ENCODE measurements around the gene POLR1E.
A peak's percentile ranks its signal among the peaks of the same experiment; 100 is the strongest.
"Not testable (repeated sequence)": the region's sequence is repeated elsewhere in the genome, so short reads cannot be mapped to it uniquely, and the experiment has no call there.

POLR1E gene

GRCh38 chr9:37507566-37508134 is 21.9 kb downstream of the POLR1E start:
- DNase-seq, result no peak

GRCh38 chr9:37508135-37508833 is 22.5 kb downstream of the POLR1E start:
- no peak for DNase-seq

GRCh38 chr9:37508834-37509206 is 23.1 kb downstream of the POLR1E start:
- no peak for DNase-seq

DNA sequence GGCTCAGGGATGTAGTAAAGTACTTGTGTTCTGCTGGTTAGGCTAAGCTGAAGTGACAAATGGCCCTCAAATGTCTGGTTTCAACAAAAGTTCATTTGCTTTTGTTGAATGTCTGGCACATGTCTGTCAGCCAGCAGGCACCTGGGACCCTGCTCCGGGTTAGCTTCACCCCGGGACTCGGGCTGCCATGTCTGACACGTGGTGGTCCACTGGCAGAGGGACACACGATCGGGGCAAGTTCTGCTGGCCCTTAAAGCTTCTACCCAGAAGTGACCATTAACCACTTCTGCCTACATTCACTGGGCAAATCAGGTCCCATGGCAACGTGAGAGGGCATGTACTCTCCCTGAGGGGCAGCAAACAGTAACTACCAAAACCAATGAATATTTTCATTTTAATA is 23.8 kb downstream of the POLR1E start:
- DNase-seq, result no peak

DNA sequence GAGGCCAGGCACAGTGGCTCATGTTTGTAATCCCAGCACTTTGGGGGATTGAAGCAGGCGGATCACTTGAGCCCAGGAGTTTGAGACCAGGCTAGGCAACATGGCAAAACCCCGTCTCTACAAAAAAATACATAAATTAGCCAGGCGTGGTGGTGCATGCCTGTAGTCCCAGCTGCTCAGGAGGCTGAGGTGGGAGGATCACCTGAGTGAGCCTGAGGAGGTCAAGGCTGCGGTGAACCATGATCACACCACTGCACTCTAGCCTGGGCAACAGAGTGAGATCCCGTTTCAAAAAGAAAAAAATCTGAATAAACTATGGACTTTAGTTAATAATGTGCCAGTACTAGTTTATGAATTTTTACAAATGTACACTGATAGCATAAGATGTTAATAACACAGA is 24.3 kb downstream of the POLR1E start:
- not testable (repeated sequence) for DNase-seq

DNA sequence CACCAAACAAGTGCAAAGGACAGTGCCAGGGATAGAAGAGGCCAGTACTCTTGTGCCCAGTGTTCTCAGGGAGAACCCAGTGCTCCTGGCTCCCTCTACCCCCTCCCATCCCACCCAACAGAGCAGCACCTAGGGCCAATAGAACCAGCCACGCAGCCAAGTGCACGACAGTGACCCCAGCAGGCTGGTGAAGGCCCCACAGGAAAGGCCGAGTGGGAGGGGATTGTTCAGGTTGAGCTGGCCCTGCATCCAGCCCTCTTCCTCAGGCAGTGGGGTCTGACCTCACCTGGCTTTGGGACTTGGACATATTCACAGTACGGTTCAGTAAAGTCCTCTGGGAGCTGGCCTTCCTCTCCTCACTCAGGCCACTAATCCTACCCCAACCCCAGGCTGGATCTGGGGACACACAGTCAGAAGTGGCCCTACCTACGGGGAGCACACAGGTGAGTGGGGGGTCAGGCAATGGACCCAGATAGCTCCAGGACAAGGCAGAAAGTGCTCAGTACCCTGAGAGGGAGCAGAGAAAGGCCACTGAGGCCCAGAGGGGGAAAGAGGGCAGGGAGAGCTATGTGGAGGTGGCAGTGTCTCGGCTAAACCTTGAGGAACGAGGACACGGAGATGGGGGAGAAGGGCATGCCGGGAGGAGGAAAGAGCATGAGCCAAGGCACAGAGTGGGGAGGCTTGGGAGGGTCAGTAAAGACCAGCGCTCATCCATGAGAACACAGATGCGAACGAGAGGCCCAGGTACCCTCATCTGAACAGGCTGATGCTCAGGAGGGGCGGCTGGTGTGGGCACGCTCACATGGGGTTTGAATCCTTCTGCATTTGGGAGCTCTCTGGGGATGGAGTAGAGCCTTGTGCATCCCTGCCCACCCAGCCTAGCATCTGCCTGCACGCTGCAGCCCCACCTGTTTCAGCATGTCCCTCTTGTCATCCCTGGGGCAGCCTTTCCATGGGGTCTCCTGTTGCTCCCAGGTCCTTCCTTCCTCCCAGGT is 25.6 kb downstream of the POLR1E start:
- DNase-seq, result no peak

GRCh38 chr9:37512437-37512836 is 26.7 kb downstream of the POLR1E start:
- no peak for DNase-seq

- DNase-seq, result not testable (repeated sequence)
Observed at GRCh38 chr9:37514415-37514814, 28.7 kb downstream of the POLR1E start.

DNA sequence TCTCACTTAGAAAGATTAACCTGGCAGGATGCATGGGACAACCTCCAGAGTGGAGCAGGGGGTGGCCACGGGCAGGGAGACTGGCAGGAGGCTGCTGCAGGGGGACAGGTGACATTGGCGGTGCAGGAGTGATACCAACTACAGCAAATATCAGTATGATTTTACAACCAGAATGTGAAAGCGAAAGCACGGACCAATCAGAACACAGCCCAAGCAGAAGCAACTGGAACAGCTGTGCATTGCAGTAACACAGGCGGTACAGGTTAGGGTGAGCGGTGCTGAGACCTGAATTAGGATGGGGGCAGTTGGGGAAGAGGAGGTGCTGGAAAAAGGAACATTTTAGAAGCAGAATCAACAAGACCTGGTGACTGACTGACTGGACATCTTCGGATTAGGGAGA is 29.3 kb downstream of the POLR1E start:
- no peak for DNase-seq

GRCh38 chr9:37515620-37516258 is 30.0 kb downstream of the POLR1E start:
- no peak for DNase-seq

DNA sequence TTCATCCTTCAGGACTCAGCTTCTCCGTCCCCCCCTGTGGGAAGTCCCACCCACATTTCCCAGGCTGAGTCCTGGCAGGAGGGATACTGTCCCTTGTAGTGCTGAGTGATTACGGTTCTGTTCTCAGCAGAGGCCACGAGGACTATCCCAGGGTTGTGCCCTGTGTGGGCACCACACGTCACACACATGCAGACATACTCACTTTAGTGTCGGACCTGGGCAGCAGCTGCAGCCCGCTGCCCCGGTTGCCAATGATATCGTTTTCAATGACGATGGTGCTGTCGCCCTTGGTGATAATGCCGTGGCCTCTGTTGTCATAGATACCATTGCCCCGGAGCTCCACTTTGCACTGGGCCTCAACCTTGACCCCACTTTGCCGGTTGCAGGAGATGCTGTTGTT is 32.2 kb downstream of the POLR1E start:
- DNase-seq, result no peak

DNA sequence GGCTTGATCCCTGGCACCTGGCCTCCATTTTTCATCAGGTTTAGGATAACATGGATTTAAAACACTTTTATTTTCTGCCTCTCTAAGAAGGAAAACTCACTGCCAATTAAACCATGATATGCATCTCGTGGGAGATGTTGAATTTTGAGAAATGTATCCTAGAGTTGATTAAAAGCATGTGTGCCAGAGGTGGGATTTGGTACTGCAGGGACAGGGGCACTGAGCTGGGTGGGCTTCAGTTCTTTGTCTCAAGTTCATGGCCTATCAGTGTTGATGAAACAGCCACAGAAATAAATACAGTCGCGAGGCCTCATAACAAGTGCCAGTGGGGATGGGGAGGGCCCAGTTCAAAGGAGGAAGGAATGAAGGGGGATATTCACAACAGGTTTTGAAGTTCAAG is 34.9 kb downstream of the POLR1E start:
- DNase-seq, result no peak

DNA sequence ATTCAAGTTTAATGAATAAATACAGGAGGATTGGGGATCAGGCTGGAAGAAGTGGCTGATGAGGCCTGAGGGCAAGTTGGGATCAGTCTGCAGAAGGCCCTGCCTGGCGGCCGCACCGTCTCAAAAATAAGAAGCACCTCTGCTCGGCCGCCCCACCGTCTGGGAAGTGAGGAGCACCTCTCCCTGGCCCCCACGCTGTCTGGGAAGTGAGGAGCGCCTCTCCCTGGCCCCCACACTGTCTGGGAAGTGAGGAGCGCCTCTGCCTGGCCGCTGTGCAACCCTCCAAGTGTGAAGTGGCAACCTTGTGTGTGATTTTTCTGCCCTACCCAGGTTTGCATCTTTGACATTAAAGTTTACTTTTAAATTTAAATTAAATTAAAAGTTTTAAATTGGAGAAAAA is 35.4 kb downstream of the POLR1E start:
- DNase-seq, result no peak

DNA sequence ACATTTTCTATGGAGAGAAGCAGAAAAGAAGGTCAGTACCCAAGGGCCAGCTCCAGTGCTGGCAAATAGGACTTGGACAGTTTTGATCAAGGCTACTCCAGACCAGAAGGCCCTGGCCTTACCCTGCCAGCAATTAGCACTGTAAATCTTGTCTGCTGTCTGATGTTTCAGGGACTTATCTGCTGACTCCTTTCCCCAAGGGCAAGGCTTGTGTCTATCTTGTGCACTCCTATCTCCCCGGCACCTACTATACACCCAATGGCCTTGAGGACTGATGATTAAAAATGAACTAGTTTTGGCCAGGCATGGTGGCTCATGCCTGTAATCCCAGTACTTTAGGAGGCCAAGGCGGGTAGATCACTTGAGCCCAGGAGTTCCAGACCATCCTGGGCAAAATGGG is 37.2 kb downstream of the POLR1E start:
- DNase-seq, result no peak

DNA sequence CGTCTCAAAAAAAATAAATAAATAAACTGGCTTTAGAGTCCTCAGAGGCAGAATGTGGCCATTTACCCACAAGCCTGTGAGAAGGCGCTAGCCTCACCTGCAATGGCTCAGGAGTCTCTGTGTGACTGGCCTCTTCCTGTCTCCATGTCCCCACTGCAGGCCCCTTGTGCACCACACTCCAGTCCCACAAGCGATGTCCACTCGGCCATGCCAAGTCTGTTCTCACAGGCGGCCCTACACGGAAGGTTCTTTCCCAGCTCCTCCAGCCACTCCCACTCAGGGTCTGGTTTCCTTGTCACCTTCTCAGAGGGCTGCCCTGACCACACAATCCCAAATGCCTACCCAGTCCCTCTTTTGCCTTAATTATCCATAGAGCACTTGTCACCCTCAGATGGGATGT is 38.2 kb downstream of the POLR1E start:
- DNase-seq, result no peak

DNA sequence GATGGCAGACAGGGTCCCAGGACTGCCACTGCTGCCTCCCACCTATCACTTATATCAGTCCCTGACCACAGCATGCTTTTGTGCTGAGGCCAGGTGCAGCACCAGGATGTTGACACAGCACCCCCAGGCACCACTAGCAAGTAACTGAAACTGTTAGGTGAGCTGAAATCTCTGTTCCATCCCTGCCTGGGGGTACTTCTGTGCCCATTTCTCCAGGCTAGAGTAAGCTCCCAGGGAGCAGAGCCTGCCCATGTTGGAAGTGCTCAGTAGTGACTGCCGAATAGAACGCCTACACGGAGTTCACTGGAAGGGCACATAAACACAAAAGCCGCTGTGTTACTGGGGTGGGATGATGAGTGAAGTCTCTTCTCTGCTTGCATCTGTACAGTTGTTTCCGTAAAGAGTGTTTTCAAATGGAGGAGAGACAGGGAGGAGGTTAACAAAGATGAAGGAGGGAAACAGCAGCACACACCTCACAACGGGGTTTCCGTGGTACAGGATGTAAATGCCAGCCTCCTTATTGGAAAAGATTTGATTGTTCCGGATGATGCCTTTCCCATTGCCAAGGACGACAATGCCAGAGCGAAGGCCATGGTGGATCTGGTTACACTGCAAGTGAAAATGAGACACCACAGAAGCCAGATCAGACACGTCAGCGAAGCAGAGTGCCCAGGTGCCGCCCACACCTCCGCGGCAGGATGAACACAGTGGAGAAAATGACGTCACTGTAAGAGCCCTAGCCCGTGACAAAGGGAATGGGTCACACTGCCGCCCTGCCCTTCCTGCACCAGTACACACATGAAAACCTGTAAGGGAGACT is 43.1 kb downstream of the POLR1E start:
- peak; percentile 70 for DNase-seq

DNA sequence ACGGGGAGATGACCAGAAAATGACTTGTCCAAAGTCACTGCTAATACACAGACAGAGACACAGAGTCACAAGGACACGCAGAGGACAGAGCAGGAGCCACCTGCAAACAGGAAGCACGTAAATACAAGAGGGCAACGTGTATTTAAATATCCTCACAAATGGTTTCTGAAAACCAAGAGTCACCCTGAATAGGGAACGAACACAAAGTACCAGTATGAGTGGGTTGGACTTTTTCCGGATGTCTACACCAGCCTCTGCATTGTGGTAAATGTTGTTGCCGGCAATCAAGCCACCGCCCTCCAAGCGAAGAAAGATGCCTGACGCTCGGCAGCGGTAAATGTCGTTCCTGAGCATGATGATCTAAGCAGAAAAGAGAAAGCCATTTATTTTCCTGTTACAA is 46.0 kb downstream of the POLR1E start:
- no peak for DNase-seq

DNA sequence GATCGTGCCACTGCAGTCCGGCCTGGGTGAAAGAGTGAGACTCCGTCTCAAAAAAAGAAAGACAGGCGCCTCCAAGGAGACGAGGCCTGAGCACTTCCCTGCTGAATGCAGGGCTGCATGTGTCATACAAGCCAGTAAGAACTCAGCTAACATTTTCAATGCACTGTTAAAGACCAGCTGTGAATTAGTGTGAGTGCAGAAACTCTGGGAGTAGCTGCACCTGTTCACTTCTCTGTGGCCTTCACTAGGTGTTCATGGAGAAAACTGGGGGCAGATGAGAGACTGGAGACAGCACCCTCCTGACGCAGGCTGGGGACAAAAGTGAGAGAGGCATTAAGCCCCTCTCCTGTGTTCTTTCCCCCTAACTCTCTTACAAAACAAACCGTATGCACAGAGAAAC is 48.7 kb downstream of the POLR1E start:
- DNase-seq, result no peak

- no peak for DNase-seq
Observed at GRCh38 chr9:37534901-37535300, 49.2 kb downstream of the POLR1E start.

GRCh38 chr9:37538099-37538498 is 52.4 kb downstream of the POLR1E start:
- no peak for DNase-seq

GRCh38 chr9:37539634-37540033 is 53.9 kb downstream of the POLR1E start:
- no peak for DNase-seq

DNA sequence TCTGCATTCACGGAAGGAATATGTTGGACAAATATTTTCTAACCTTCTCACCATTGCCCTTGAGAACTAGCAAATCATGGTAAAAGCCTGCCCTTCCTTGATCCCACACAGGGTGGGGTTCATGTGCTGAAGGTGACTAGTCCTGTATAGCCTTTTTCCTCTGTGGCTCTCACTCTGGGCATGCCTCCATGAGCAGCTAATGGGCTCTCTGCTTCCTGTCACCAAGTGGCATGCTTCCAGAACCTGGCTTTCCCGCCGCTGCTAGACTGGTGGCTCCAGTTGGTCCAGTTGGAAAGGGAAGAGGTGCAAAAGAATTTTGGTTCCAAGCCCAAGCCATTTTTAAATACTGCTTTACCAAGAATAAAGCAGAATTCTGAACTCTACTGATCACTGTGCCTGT is 54.9 kb downstream of the POLR1E start:
- no peak for DNase-seq

All from activated CD8-positive, alpha-beta memory T cell treated with anti-CD3 and anti-CD28 coated beads for 24 hours (primary cell).